ENCODE measurements around the gene UNC79.

The UNC79 gene

DNA sequence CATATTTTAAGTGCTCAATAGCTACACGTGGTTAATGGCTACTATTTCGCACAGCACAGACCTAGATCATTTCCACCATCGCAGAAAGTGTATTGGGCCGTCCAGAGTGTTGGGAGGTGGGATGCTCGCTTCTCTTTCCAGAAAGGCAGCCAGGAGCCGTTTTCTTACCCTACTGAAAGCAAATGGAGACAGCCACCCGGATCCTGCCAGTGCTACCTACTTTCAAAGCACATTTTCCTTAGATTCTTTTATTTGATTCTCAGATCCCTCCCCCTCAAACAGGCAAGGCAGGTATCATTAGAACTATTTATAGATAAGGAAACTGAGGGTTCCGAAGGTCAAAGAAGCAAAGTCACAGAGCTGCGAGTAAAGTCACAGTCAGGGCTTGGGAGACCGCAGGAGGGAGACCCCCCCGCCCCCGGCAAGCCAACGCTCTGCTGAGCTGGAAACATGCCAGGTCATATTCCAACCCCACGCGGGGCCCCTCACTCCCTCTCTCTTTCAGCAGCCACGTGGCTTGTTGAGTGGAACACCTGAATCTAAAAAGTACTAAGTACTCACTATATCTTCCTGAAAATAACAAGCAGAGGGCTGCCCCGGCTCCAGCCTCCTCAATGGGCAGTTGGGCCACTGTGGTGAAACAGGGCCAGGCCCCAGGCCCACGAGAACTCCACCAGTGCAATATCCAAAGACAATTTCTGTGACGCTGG is 321.4 kb downstream of the UNC79 start:
- no peak overlapping the region for H3K4me3 ChIP-seq (replicated peaks; ENCODE audit: low read depth, low read length)
- DNase-seq (ENCODE audit: extremely low read depth, low read depth): no peak
- no peak for TF ChIP-seq CTCF (IDR thresholded peaks at IDR 0.05; ENCODE audit: low read depth, low read length, missing control alignments)

GRCh38 chr14:93752980-93753561 is 322.3 kb downstream of the UNC79 start:
- no peak for TF ChIP-seq CTCF (IDR thresholded peaks at IDR 0.05; ENCODE audit: low read depth, low read length, missing control alignments)
- DNase-seq (ENCODE audit: extremely low read depth, low read depth): no peak
- no peak overlapping the region for H3K4me3 ChIP-seq (replicated peaks; ENCODE audit: low read depth, low read length)

DNA sequence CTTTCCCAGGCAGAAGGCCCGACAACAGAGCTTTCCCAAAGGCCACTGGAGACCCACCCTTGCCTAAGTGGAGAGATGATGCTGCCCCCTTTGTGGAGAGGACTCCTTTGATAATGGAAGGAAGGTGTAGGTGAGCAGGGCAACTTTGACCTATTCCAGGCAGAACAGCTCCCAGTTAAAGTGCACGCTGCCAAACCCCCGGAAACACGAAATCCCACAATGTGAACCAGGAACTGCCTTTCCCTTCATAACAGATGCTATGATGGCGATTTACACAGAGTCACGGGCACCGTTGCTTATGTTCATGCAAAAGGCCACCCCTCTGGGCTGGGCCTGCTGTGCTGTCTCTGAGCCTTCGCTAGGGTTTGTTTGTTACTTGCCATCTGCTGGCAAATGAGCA is 322.9 kb downstream of the UNC79 start:
- TF ChIP-seq CTCF (IDR thresholded peaks at IDR 0.05; ENCODE audit: low read depth, low read length, missing control alignments): no peak
- no peak overlapping the region for H3K4me3 ChIP-seq (replicated peaks; ENCODE audit: low read depth, low read length)
- no peak for DNase-seq (ENCODE audit: extremely low read depth, low read depth)

DNA sequence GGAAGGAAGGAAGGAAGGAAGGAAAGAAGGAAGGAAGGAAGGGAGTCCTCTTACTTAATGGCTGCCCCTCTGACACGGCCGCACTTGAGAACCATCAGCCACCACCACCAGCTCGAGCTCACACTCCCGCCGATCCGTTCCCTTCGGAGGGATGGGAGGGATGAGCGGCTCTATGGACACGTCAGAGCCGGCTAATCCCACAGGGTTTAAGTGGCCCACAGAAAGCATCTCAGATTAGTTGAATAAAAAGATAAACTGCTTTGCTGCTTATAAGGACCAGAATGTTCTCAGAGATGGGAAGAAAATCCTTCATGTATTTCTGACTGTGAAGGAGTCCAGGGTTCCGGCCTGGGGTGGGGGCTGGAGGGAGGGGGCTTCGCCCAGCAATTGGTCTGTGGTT is 326.5 kb downstream of the UNC79 start:
- H3K4me3 ChIP-seq (replicated peaks; ENCODE audit: low read depth, low read length): no peak overlapping the region
- TF ChIP-seq CTCF (IDR thresholded peaks at IDR 0.05; ENCODE audit: low read depth, low read length, missing control alignments): no peak
- DNase-seq (ENCODE audit: extremely low read depth, low read depth): no peak
